ENCODE measurements around the gene GBP7. TPM values are rescaled to one million over a fixed set of nuclear protein-coding genes. Genes with fewer than 3 reads are reported as not detected.

Gene GBP7
- total RNA-seq, 1 donor from 2014 or later: not detected

- H3K4me3 Mint-ChIP-seq (ENCODE audit: unreplicated experiment): no peak overlapping the region
- no peaks in the 10 kb centered on the region for H3K36me3 ChIP-seq (ENCODE audit: insufficient read depth, low read length)
- H4K20me1 ChIP-seq (ENCODE audit: insufficient read depth, low read length): no peaks in the 10 kb centered on the region
- H2AFZ ChIP-seq (ENCODE audit: low read depth, low read length): no peak overlapping the region
- H3K27ac Mint-ChIP-seq (ENCODE audit: unreplicated experiment): no peak overlapping the region
- H3K36me3 Mint-ChIP-seq (ENCODE audit: low read depth, unreplicated experiment): no peaks in the 10 kb centered on the region
- H3K4me3 ChIP-seq (ENCODE audit: insufficient read depth, low read depth, low read length): no peak overlapping the region
- no peak overlapping the region for H3K4me2 ChIP-seq (ENCODE audit: low read length)
- H3K4me1 Mint-ChIP-seq (ENCODE audit: low read depth, unreplicated experiment): no peaks in the 10 kb centered on the region
- no peak for DNase-seq (ENCODE audit: low read depth)
- H3K9me3 ChIP-seq (ENCODE audit: insufficient read depth, low read depth, low read length): no peaks in the 10 kb centered on the region
- H3K4me1 ChIP-seq (ENCODE audit: insufficient read depth, low read length): no peaks in the 10 kb centered on the region
- H3K9ac ChIP-seq (ENCODE audit: low read length): no peak overlapping the region
- no peak for FAIRE-seq
- no peak overlapping the region for H3K27ac ChIP-seq (ENCODE audit: low read depth, low read length)
- H3K27me3 ChIP-seq (ENCODE audit: insufficient read depth, low read length): no peaks in the 10 kb centered on the region
- H3K27me3 Mint-ChIP-seq (ENCODE audit: low read depth, unreplicated experiment): no peaks in the 10 kb centered on the region
- H3K9me3 Mint-ChIP-seq (ENCODE audit: unreplicated experiment): peaks cover 7% of the 10 kb centered on the region
- TF ChIP-seq CTCF (IDR thresholded peaks at IDR 0.05; ENCODE audit: insufficient read depth, low read depth, low read length): no peak
- TF ChIP-seq EZH2 (IDR thresholded peaks at IDR 0.05; ENCODE audit: insufficient read depth, low read length): no peak
- no peaks in the 10 kb centered on the region for H3K79me2 ChIP-seq (ENCODE audit: insufficient read depth, low read length)
These were observed 37.5 kb upstream of the GBP7 start for GRCh38 chr1:89213347-89213746.

GRCh38 chr1:89211035-89211634 lies 35.3 kb upstream of the GBP7 start:
- Mint-ChIP-seq H3K27me3 (ENCODE audit: low read depth, unreplicated experiment) (no peaks in the 10 kb centered on the region), H3K4me1 (ENCODE audit: low read depth, unreplicated experiment) (no peaks in the 10 kb centered on the region), H3K9me3 (ENCODE audit: unreplicated experiment) (peaks cover 1% of the 10 kb centered on the region), H3K27ac (ENCODE audit: unreplicated experiment) (no peak overlapping the region), H3K4me3 (ENCODE audit: unreplicated experiment) (no peak overlapping the region), H3K36me3 (ENCODE audit: low read depth, unreplicated experiment) (no peaks in the 10 kb centered on the region)
- no peaks in the 10 kb centered on the region for H3K79me2 ChIP-seq (ENCODE audit: insufficient read depth, low read length)
- H3K4me2 ChIP-seq (ENCODE audit: low read length): no peak overlapping the region
- H3K4me3 ChIP-seq (ENCODE audit: insufficient read depth, low read depth, low read length): no peak overlapping the region
- no peaks in the 10 kb centered on the region for H3K4me1 ChIP-seq (ENCODE audit: insufficient read depth, low read length)
- no peak for FAIRE-seq
- H3K27me3 ChIP-seq (ENCODE audit: insufficient read depth, low read length): no peaks in the 10 kb centered on the region
- H3K36me3 ChIP-seq (ENCODE audit: insufficient read depth, low read length): no peaks in the 10 kb centered on the region
- no peak overlapping the region for H3K9ac ChIP-seq (ENCODE audit: low read length)
- H4K20me1 ChIP-seq (ENCODE audit: insufficient read depth, low read length): no peaks in the 10 kb centered on the region
- no peak overlapping the region for H2AFZ ChIP-seq (ENCODE audit: low read depth, low read length)
- H3K9me3 ChIP-seq (ENCODE audit: insufficient read depth, low read depth, low read length): no peaks in the 10 kb centered on the region
- no peak overlapping the region for H3K27ac ChIP-seq (ENCODE audit: low read depth, low read length)
- TF ChIP-seq EZH2 (IDR thresholded peaks at IDR 0.05; ENCODE audit: insufficient read depth, low read length): no peak
- no peak for DNase-seq (ENCODE audit: low read depth)

- Mint-ChIP-seq H3K27ac (ENCODE audit: unreplicated experiment) (no peak overlapping the region), H3K27me3 (ENCODE audit: low read depth, unreplicated experiment) (no peaks in the 10 kb centered on the region), H3K36me3 (ENCODE audit: low read depth, unreplicated experiment) (no peaks in the 10 kb centered on the region), H3K9me3 (ENCODE audit: unreplicated experiment) (no peaks in the 10 kb centered on the region), H3K4me1 (ENCODE audit: low read depth, unreplicated experiment) (peaks cover 7% of the 10 kb centered on the region), H3K4me3 (ENCODE audit: unreplicated experiment) (no peak overlapping the region)
- no peak overlapping the region for H2AFZ ChIP-seq (ENCODE audit: low read depth, low read length)
- FAIRE-seq: no peak
- H3K27me3 ChIP-seq (ENCODE audit: insufficient read depth, low read length): no peaks in the 10 kb centered on the region
- H3K4me2 ChIP-seq (ENCODE audit: low read length): no peak overlapping the region
- no peak overlapping the region for H3K9ac ChIP-seq (ENCODE audit: low read length)
- no peak overlapping the region for H3K4me3 ChIP-seq (ENCODE audit: insufficient read depth, low read depth, low read length)
- no peaks in the 10 kb centered on the region for H3K36me3 ChIP-seq (ENCODE audit: insufficient read depth, low read length)
- no peak overlapping the region for H3K27ac ChIP-seq (ENCODE audit: low read depth, low read length)
- no peak for TF ChIP-seq CTCF (IDR thresholded peaks at IDR 0.05; ENCODE audit: insufficient read depth, low read depth, low read length)
- no peaks in the 10 kb centered on the region for H3K4me1 ChIP-seq (ENCODE audit: insufficient read depth, low read length)
- H3K79me2 ChIP-seq (ENCODE audit: insufficient read depth, low read length): no peaks in the 10 kb centered on the region
- no peaks in the 10 kb centered on the region for H3K9me3 ChIP-seq (ENCODE audit: insufficient read depth, low read depth, low read length)
- DNase-seq (ENCODE audit: low read depth): no peak
- H4K20me1 ChIP-seq (ENCODE audit: insufficient read depth, low read length): no peaks in the 10 kb centered on the region
These were observed 30.6 kb upstream of the GBP7 start for GRCh38 chr1:89206373-89206772.

All from astrocyte (in vitro differentiated cells and primary cell).